ENCODE measurements around the gene CCSER1. TPM values are rescaled to one million over a fixed set of nuclear protein-coding genes. Genes with fewer than 3 reads are reported as not detected.

The CCSER1 gene
- total and polyA plus RNA-seq, 2 of the 8 experiments (the other 6 are each of a cell fraction or from before 2014, with no cell fraction given): 0.26 to 0.84 TPM

GRCh38 chr4:91032725-91033445, 905.7 kb downstream of the CCSER1 start:
- Histone ChIP-seq H2BK15ac (ENCODE audit: low read length) (no peak overlapping the region), H4K20me1 (replicated peaks in 1 of 2; ENCODE audit: control insufficient read depth in 1 of 2, insufficient read depth in 2 of 2, low read length in 2 of 2) (no peaks in the 10 kb centered on the region), H2BK20ac (ENCODE audit: low read length) (no peak overlapping the region), H3K79me2 (ENCODE audit: control insufficient read depth in 1 of 2, insufficient read depth in 2 of 2, low read length in 2 of 2) (no peaks in the 10 kb centered on the region), H2BK12ac (ENCODE audit: low read depth, low read length) (no peak overlapping the region), H3K56ac (replicated peaks; ENCODE audit: insufficient read length, low read depth, low read length) (no peak overlapping the region), H3K79me1 (ENCODE audit: low read depth, low read length) (no peaks in the 10 kb centered on the region), H3K4ac (replicated peaks; ENCODE audit: insufficient read length, low read depth, low read length) (no peak overlapping the region), H3K36me3 (ENCODE audit: control insufficient read depth in 2 of 4, insufficient read depth in 4 of 4, low read length in 3 of 4) (no peaks in the 10 kb centered on the region), H3K27ac (ENCODE audit: low read depth, low read length) (no peak overlapping the region), H3K27me3 (replicated peaks in 1 of 4; ENCODE audit: control insufficient read depth in 3 of 4, extremely low read depth in 1 of 4, insufficient read depth in 3 of 4, low read length in 3 of 4) (peaks cover 0 to 1% (median 0%) of the 10 kb centered on the region in 4 experiments; a peak in 1 of 7 replicates), H3K4me1 (replicated peaks in 1 of 4; ENCODE audit: control insufficient read depth in 3 of 4, insufficient read depth in 4 of 4, low read length in 3 of 4) (no peaks in the 10 kb centered on the region), H3K9me3 (ENCODE audit: insufficient read depth in 2 of 2, low read depth in 1 of 2, low read length in 1 of 2) (no peaks in the 10 kb centered on the region), H3K18ac (ENCODE audit: extremely low read depth, low read length) (no peak overlapping the region), H3K23me2 (ENCODE audit: low read depth, low read length) (no peaks in the 10 kb centered on the region), H3K14ac (ENCODE audit: insufficient read length) (no peak overlapping the region), H2BK5ac (ENCODE audit: low read depth, low read length) (no peak overlapping the region), H4K5ac (ENCODE audit: insufficient read length, low read depth, low read length) (no peak overlapping the region), H2AK5ac (ENCODE audit: low read depth, low read length) (no peak overlapping the region), H3K9ac (replicated peaks in 1 of 4; ENCODE audit: extremely low read depth in 1 of 4, low read depth in 3 of 4, low read length in 3 of 4) (no peak overlapping the region), H2BK120ac (replicated peaks; ENCODE audit: low read depth, low read length) (no peak overlapping the region), H4K8ac (ENCODE audit: extremely low read depth, insufficient read depth, low read length) (no peak overlapping the region), H3K23ac (ENCODE audit: insufficient read length) (no peak overlapping the region), H2AFZ (ENCODE audit: low read length) (peak overlapping the region; percentile 56; the same call in 1 of the 2 replicates), H4K91ac (replicated peaks; ENCODE audit: insufficient read length, low read length) (no peak overlapping the region), H3K4me3 (ENCODE audit: extremely low read depth in 1 of 4, insufficient read depth in 2 of 4, low read depth in 3 of 4, low read length in 4 of 4) (no peak overlapping the region), H3K4me2 (ENCODE audit: insufficient read depth in 1 of 2, low read depth in 2 of 2, low read length in 2 of 2) (no peak overlapping the region)
- DNase-seq (ENCODE audit: low read depth in 1 of 2, low spot score in 2 of 2) (no peak), FAIRE-seq (no peak)
- POLR2A ChIA-PET (ENCODE audit: partially characterized antibody): no interaction called here
- CTCF ChIA-PET (ENCODE audit: partially characterized antibody): no interaction called here
- WGBS, 2 experiments (ENCODE audit: extremely low coverage in 1 of 2, insufficient coverage in 1 of 2, insufficient read length in 1 of 2, insufficient replicate concordance in 2 of 2, low coverage in 1 of 2, low lambda C conversion rate in 2 of 2, missing lambda C conversion rate in 1 of 2): 64% methylated on average over 4 of the region's 4 CpGs; no CpG with 5 or more reads in 1 of the 2 experiments
- TF ChIP-seq USF2 (IDR thresholded peaks at IDR 0.05; ENCODE audit: low read length): no peak
- no peak for TF ChIP-seq MAX (IDR thresholded peaks at IDR 0.05)
- no peak for TF ChIP-seq YY1 (IDR thresholded peaks at IDR 0.05; ENCODE audit: low read depth, low read length)
- no peak for TF ChIP-seq CBX8 (IDR thresholded peaks at IDR 0.05; ENCODE audit: borderline replicate concordance, low read depth, low read length)
- no peak for TF ChIP-seq RXRA (IDR thresholded peaks at IDR 0.05; ENCODE audit: insufficient read depth, low read depth, low read length)
- TF ChIP-seq RNF2 (IDR thresholded peaks at IDR 0.05; ENCODE audit: borderline replicate concordance, low read depth, low read length, missing control alignments, poor library complexity, severe bottlenecking): no peak
- TF ChIP-seq CBX5 (IDR thresholded peaks at IDR 0.05; ENCODE audit: low read depth, low read length): no peak
- no peak for TF ChIP-seq CTBP2 (IDR thresholded peaks at IDR 0.05; ENCODE audit: borderline replicate concordance, insufficient read depth, insufficient read length, low read length)
- TF ChIP-seq CHD2 (IDR thresholded peaks at IDR 0.05; ENCODE audit: low read length): no peak
- TF ChIP-seq TAF1 (IDR thresholded peaks at IDR 0.05; ENCODE audit: low read depth, low read length): no peak
- TF ChIP-seq BACH1 (IDR thresholded peaks at IDR 0.05; ENCODE audit: low read length): no peak
